GM12874 (cell line): Measurements from ENCODE around the gene P2RX6.

Experiments used
- TF ChIP-seq, protein P1 (sequence below): IDR thresholded peaks from 2 replicates; pipeline ENCODE4 v1.5.1; 2011; ENCODE audit warnings: low read depth, mild to moderate bottlenecking, control low read depth, low read length, moderate library complexity; ENCODE audit not compliant: insufficient read depth

Gene P2RX6

DNA sequence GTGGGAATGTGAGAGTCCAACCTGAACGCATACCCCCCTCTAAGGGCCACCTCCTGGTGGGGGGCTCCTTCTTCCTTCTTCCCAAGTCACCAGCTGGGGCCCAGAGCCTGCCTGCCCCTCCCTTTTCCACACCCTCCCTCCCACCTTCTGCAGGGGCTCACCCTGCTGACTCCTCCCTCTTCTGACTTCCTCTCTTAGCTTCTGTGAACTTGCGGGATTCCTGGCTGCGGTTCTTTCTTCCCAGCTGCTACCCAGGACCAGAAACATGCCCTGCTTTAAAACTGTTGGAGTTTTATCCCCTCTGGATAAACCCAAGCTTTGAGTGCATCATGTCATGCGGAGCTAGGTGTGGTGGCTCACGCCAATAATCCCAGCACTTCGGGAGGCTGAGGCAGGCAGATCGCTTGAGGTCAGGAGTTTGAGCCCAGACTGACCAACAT, 40.9 kb downstream of the P2RX6 start:
- TF ChIP-seq, protein P1, sequence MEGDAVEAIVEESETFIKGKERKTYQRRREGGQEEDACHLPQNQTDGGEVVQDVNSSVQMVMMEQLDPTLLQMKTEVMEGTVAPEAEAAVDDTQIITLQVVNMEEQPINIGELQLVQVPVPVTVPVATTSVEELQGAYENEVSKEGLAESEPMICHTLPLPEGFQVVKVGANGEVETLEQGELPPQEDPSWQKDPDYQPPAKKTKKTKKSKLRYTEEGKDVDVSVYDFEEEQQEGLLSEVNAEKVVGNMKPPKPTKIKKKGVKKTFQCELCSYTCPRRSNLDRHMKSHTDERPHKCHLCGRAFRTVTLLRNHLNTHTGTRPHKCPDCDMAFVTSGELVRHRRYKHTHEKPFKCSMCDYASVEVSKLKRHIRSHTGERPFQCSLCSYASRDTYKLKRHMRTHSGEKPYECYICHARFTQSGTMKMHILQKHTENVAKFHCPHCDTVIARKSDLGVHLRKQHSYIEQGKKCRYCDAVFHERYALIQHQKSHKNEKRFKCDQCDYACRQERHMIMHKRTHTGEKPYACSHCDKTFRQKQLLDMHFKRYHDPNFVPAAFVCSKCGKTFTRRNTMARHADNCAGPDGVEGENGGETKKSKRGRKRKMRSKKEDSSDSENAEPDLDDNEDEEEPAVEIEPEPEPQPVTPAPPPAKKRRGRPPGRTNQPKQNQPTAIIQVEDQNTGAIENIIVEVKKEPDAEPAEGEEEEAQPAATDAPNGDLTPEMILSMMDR, result no peak

DNA sequence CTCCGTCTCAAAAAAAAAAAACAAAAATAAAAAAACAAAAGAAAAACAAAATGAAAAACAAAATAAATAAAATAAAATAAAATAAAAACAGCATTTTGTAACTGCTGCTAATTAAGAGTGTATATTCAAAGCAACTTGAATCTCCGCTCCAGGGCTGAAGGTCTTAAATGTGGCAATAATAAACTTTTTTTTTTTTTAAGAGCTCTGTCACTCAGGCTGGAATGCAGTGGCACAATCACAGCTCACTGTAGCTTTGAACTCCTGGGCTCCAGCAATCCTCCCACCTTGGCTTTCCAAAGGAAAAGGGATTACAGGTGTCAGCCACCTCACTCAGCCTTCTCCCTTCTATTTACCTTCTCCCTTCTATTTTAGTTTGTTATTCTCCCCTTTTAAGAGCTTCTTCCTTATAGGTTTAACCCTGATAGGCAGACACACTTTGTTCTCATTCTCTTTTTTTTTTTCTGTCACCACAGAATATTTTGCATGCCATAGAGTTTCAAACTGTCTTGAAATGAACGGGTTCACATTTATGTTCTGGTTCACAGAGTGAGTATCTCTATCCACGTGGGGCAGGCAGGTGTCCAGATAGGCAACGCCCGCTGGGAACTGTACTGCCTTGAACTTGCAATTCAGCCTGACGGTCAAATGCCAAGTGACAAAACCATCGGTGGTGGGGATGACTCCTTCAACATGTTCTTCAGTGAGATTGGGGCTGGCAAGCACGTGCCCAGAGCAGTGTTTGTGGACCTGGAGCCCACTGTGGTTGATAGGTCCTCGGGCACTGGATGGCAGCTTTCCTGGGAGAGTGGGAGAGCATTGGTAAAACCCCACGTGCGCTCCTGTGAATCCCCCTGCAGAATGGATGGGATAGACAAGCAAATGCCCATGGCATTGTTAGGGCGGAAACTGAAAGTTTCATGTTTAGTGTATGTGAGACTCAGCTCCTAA, 50.2 kb downstream of the P2RX6 start:
- TF ChIP-seq, protein P1, result no peak

DNA sequence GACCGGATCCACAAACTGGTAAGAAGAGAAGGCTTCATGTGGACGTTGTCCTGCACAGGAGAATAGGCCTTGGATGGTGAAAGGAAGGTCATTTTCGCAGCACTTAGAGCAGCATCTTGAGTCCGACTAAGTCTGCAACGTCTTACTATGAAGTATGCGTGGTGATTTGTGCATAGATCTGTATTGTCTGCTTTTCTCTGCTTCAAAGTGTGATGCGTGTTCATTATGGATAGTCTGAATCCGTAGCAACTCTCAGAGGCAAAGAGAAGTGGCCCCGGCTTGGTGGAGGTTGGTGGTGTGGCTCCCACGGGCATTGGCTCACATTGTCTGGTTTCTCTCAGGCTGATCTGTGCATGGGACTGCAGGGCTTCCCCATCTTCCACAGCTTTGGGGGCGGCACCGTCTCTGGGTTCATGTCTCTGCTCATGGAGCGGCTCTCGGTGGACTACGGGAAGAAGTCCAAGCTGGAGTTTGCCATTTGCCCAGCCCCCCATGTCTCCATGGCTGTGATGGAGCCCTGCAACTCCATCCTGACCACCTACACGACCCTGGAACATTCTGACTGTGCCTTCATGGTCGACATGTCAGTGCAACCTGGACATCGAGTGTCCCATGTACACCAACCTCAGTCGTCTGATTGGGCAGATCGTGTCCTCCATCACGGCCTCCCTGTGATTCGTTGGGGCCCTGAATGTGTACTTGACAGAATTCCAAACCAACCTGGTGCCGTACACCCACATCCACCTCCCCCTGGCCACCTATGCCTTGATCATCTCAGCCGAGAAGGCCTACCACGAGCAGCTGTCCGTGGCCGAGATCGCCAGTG, 52.3 kb downstream of the P2RX6 start:
- TF ChIP-seq, protein P1, result no peak

DNA sequence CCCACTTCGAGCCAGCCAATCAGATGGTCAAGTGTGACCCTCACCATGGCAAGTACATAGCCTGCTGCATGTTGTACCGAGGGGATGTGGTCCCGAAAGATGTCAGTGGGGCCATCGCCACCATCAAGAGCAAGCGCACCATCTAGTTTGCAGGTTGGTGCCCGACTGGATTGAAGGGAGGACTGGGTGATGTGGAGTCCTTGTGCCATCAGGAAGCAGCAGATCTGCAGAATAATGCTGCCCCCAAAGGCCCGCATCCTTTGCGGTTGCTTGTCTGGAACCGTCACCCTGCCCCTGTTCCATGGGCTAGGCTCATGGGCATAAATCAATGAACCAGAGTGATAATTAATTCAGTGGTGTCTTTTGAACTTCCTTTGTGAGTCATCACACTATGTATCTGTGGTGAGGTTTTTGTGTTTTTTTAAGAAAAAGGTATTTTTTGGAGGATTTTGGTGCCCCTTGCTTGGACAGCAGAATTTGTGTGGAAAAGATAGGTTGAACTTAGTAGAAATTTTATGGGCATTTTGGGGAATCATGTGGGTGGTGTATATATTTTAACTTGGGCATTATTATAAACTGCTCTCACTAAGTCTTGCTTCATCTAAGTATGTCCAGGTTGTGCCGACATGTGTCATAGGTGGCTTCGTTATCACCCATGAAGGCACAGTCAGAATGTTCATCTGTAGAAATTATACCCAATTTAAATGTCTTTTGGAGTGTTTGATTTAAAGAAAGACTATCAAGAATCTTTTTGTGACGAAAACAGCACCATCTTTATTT, 53.1 kb downstream of the P2RX6 start:
- TF ChIP-seq, protein P1, result no peak

DNA sequence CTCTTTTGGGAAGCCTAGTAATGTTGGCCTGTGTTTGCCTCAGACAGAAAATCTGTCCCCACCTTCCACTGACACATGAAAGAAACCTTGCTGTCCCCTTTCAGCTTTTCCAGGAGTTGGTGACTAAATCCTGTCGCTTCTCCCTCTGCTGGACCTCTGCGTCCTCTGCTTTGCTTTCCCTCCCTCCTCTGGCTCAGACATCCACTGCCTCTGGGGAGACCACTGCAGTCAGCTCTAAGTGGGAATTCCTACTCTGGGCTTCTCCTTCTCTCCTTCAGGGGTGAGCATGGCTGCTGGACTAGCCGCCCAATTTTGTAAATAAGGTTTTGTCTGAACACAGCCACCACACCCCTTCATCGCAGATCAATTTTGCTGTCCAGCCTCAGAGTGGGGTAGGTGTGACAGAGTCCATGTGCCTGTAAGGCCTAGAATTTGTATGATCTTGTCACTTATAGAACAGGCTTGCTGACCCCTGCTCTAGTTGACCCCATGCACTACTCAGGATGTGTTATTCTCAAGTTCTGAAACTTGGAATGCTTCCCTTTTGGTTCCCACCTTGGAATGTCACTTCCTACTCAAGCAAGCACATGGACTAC, 53.8 kb downstream of the P2RX6 start:
- TF ChIP-seq, protein P1, result no peak

DNA sequence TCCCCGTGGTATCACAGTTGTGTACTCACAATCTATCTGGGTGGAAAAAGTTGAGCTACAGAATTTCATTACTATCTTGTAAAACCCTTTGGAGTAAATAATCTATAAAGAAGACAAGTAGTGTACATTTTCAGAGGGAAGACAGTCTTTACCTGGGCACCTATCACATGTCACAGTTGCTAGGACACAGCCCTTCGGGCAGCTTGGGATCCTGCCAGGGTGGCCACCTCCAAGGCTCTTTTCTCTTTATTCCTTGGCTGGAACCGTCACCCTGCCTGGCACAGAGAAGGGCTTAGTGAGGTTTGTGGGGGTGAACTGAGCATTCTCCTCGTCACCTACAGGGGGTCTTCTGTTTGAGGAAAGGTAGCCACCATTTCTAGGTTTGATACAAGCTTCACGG, 54.4 kb downstream of the P2RX6 start:
- TF ChIP-seq, protein P1, result no peak
